DND-41 (cell line): Measurements from ENCODE around the gene EFTUD2.

Experiments used
- ATAC-seq: fragments of 200-7000 bp; cut with Tn5 transposase; 3 replicates; pipeline ENCODE4 v1.9.1; 2021; ENCODE audit warnings: low read depth; ENCODE audit not compliant: insufficient read depth
- DNase-seq: peaks from one replicate; pipeline ENCODE4 v3.0.0-alpha.2; 2020
- H2AFZ ChIP-seq: 2 replicates; pipeline ENCODE4 v1.6.0; 2012; ENCODE audit warnings: low read depth, low read length
- H3K27ac ChIP-seq: 2 replicates; pipeline ENCODE4 v1.5.1; 2012; ENCODE audit warnings: low read length, inconsistent platforms
- H3K27me3 ChIP-seq: fragments of 200-600 bp; sonication (generic); 2 replicates; pipeline ENCODE4 v1.6.0; 2012; ENCODE audit warnings: low read length, mild to moderate bottlenecking, inconsistent platforms; ENCODE audit not compliant: insufficient read depth, poor library complexity
- H3K36me3 ChIP-seq: 2 replicates; pipeline ENCODE4 v1.5.1; 2012; ENCODE audit warnings: low read length, inconsistent platforms; ENCODE audit not compliant: insufficient read depth
- H3K4me1 ChIP-seq: 2 replicates; pipeline ENCODE4 v1.5.1; 2012; ENCODE audit warnings: mild to moderate bottlenecking, low read length; ENCODE audit not compliant: insufficient read depth
- H3K4me2 ChIP-seq: 2 replicates; pipeline ENCODE4 v1.6.0; 2012; ENCODE audit warnings: mild to moderate bottlenecking, moderate library complexity, low read length, inconsistent platforms; ENCODE audit not compliant: insufficient read depth
- H3K4me3 ChIP-seq, 2 experiments: fragments of 200-600 bp in 1 of 2; shearing (Covaris generic) in 1 of 2; 2 replicates each; pipeline ENCODE4 v1.5.1; 2012 to 2016; ENCODE audit warnings: inconsistent platforms in 2 of 2, low read length in 2 of 2, mild to moderate bottlenecking in 2 of 2, low read depth in 1 of 2, moderate library complexity in 1 of 2
- H3K79me2 ChIP-seq: 2 replicates; pipeline ENCODE4 v1.6.0; 2012; ENCODE audit warnings: low read length, inconsistent platforms; ENCODE audit not compliant: insufficient read depth
- H3K9ac ChIP-seq: 2 replicates; pipeline ENCODE4 v1.6.0; 2012; ENCODE audit warnings: low read depth, mild to moderate bottlenecking, inconsistent platforms, low read length, moderate library complexity
- H3K9me3 ChIP-seq: 2 replicates; pipeline ENCODE4 v1.5.1; 2012; ENCODE audit warnings: low read length, moderate library complexity, mild to moderate bottlenecking, inconsistent platforms; ENCODE audit not compliant: insufficient read depth, severe bottlenecking
- H4K20me1 ChIP-seq: 2 replicates; pipeline ENCODE4 v1.6.0; 2012; ENCODE audit warnings: low read length; ENCODE audit not compliant: insufficient read depth
- CTCF ChIP-seq: IDR thresholded peaks from 2 replicates; pipeline ENCODE4 v1.5.1; 2012; ENCODE audit warnings: borderline replicate concordance, low read length, moderate library complexity, mild to moderate bottlenecking; ENCODE audit not compliant: poor library complexity, severe bottlenecking; ENCODE audit errors: extremely low read depth
- EZH2 ChIP-seq: IDR thresholded peaks from 3 replicates; pipeline ENCODE4 v1.6.1; 2012; ENCODE audit warnings: borderline replicate concordance, low read depth, mild to moderate bottlenecking, moderate library complexity, low read length, inconsistent platforms; ENCODE audit not compliant: severe bottlenecking

Gene EFTUD2

DNA sequence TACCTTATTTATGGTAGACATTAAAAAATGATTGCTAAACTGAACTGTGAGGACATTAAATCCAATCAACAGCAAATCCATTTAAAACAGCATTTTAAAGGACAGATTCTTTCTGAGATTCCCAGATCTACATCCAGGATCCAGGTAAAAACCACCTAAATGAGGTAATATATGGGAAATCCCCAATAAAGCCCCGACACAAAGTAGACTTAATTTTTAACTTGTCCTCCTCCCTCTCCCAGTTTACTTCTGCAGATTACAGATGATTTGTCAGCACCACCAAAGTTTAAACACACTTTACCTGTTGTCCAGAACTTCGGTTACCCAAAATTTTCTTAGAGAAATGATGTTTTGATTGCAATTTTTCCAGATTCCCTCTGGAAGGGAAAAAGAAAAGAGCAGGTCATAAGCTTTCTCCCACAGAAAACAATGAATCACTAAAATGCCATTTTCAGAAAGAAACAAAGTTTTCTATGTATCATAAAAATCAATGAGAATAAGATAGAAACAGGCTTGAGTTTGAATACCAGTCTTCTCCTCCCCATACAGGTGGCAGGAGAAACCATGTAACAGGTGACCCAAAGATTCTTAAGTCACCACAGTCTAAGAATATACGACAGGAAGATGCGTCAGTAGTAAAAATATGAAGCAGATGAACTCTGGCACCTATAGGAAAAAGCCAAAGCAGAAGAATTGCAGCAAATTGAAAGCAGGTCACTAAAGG is 92.0 kb downstream of the EFTUD2 start:
- no peak for TF ChIP-seq CTCF
- no peak for TF ChIP-seq EZH2
- Histone ChIP-seq H3K9ac (no peak overlapping the region), H3K4me3 (no peak overlapping the region), H3K27ac (no peak overlapping the region), H3K9me3 (no peaks in the 10 kb centered on the region), H3K4me1 (no peaks in the 10 kb centered on the region), H3K36me3 (peaks cover 49% of the 10 kb centered on the region), H3K4me2 (no peak overlapping the region), H2AFZ (no peak overlapping the region), H3K27me3 (no peaks in the 10 kb centered on the region), H4K20me1 (peaks cover 22% of the 10 kb centered on the region; the same call in 1 of the 2 replicates), H3K79me2 (peaks cover 51% of the 10 kb centered on the region)
- no peak for DNase-seq
- ATAC-seq: no peak

- TF ChIP-seq CTCF (no peak), EZH2 (no peak)
- Histone ChIP-seq H3K36me3 (peaks cover 60% of the 10 kb centered on the region), H3K79me2 (peaks cover 27% of the 10 kb centered on the region), H3K27me3 (no peaks in the 10 kb centered on the region), H4K20me1 (peaks cover 16% of the 10 kb centered on the region; the same call in 1 of the 2 replicates), H3K9me3 (no peaks in the 10 kb centered on the region), H3K4me1 (no peaks in the 10 kb centered on the region), H2AFZ (no peak overlapping the region), H3K9ac (no peak overlapping the region), H3K27ac (no peak overlapping the region), H3K4me2 (no peak overlapping the region), H3K4me3 (no peak overlapping the region)
- DNase-seq: no peak
- no peak for ATAC-seq
Observed at GRCh38 chr17:44804302-44805089, 94.7 kb downstream of the EFTUD2 start.

- no peaks in the 10 kb centered on the region for H3K27me3 ChIP-seq
- no peak overlapping the region for H2AFZ ChIP-seq
- no peak overlapping the region for H3K4me3 ChIP-seq
- peaks cover 61% of the 10 kb centered on the region for H3K36me3 ChIP-seq
- no peaks in the 10 kb centered on the region for H3K9me3 ChIP-seq
- DNase-seq (no peak), ATAC-seq (no peak)
- H3K27ac ChIP-seq: no peak overlapping the region
- H3K79me2 ChIP-seq: peaks cover 8% of the 10 kb centered on the region
- peaks cover 5% of the 10 kb centered on the region; the same call in 1 of the 2 replicates for H4K20me1 ChIP-seq
- H3K4me1 ChIP-seq: no peaks in the 10 kb centered on the region
- no peak overlapping the region for H3K9ac ChIP-seq
- TF ChIP-seq CTCF: no peak
- TF ChIP-seq EZH2: no peak
- no peak overlapping the region for H3K4me2 ChIP-seq
Observed at GRCh38 chr17:44801880-44802279, 97.4 kb downstream of the EFTUD2 start.
